Right atrium auricular region (tissue), 2 donors: Measurements from ENCODE around the gene ADARB1. TPM values are rescaled to one million over a fixed set of nuclear protein-coding genes. Genes with fewer than 3 reads are reported as not detected.

Experiments used
- DNase-seq: peaks from one replicate; pipeline ENCODE4 v3.0.0-alpha.2; 2019; ENCODE audit warnings: low spot score
- H3K27ac ChIP-seq, 2 donors: fragments of 200-600 bp; sonication (generic); 1 replicate in 1 of 2; 2 replicates in 1 of 2; pipeline ENCODE4 v1.5.1; 2016 to 2019
- H3K27me3 ChIP-seq, 2 donors: fragments of 200-600 bp; sonication (generic); one replicate each; pipeline versions ENCODE4 v1.5.1 to v1.6.0; 2017 to 2019
- H3K36me3 ChIP-seq: fragments of 200-600 bp; sonication (generic); one replicate; pipeline ENCODE4 v1.5.1; 2016
- H3K4me1 ChIP-seq, 2 donors: fragments of 200-600 bp; sonication (generic); one replicate each; pipeline versions ENCODE4 v1.5.1 to v1.6.0; 2017 to 2019
- H3K4me3 ChIP-seq, 2 donors: fragments of 200-600 bp; sonication (generic); 1 replicate in 1 of 2; 2 replicates in 1 of 2; pipeline ENCODE4 v1.5.1; 2017 to 2019; ENCODE audit warnings: mild to moderate bottlenecking in 1 of 2, moderate library complexity in 1 of 2
- H3K9me3 ChIP-seq, 2 donors: fragments of 200-600 bp; sonication (generic); one replicate each; pipeline ENCODE4 v1.5.1; 2019
- CTCF ChIP-seq, 2 donors: fragments of 200-600 bp; sonication (generic); IDR thresholded peaks; one replicate each; pipeline ENCODE4 v1.5.1; 2019; ENCODE audit warnings: antibody characterized with exemption in 2 of 2
- total RNA-seq, 2 donors: library from RNA; depleted of rRNA; stranded (reverse); fragments of >200 nt; gene quantifications; one replicate each; pipeline ENCODE4 v1.1.0, GENCODE V29; 2016

The ADARB1 gene
- total RNA-seq, 2 donors from 2014 or later = 7.5 to 10.5 TPM

- Histone ChIP-seq H3K27me3 (no peaks in the 10 kb centered on the region), H3K36me3 (no peaks in the 10 kb centered on the region), H3K4me1 (peaks cover 0 to 71% of the 10 kb centered on the region in 2 donors), H3K27ac (peak overlapping the region; percentile 68 to 77), H3K4me3 (peak overlapping the region; percentile 20 to 33), H3K9me3 (no peaks in the 10 kb centered on the region)
- TF ChIP-seq CTCF (IDR thresholded peaks at IDR 0.05) = no peak
- DNase-seq = no peak
Measured at GRCh38 chr21:45093035-45093532, 18.7 kb downstream of the ADARB1 start.

DNA sequence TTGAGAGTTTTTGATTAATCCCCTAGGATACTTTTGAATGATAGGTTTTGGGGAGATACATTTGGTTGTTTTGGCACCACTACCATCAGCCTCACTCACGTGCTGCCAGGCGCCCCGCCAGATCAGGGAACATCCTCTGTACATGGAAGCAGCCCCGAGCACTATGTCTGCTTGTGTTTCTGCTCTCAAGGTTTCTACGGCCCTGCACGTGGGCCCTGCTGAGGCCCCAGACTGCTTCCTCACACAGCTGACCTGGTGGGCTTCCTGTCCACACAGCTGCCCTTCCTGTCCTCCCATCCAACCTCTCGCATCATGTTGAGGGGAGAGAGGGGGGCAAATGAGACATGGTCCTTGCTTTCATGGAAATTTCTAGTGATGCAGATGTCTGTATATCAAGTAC is 20.0 kb downstream of the ADARB1 start:
- DNase-seq = no peak
- no peak overlapping the region for H3K4me3 ChIP-seq
- no peaks in the 10 kb centered on the region for H3K9me3 ChIP-seq
- no peak for TF ChIP-seq CTCF (IDR thresholded peaks at IDR 0.05)
- peak overlapping the region; percentile 68 to 77 for H3K27ac ChIP-seq
- H3K4me1 ChIP-seq = peaks cover 0 to 84% of the 10 kb centered on the region in 2 donors
- no peaks in the 10 kb centered on the region for H3K36me3 ChIP-seq
- no peaks in the 10 kb centered on the region for H3K27me3 ChIP-seq

GRCh38 chr21:45095505-45095904 is 21.1 kb downstream of the ADARB1 start:
- H3K4me3 ChIP-seq = peak overlapping the region in 1 of 2 donors; percentile 1
- peak overlapping the region; percentile 0 to 43 for H3K27ac ChIP-seq
- H3K36me3 ChIP-seq = no peaks in the 10 kb centered on the region
- no peak for TF ChIP-seq CTCF (IDR thresholded peaks at IDR 0.05)
- no peaks in the 10 kb centered on the region for H3K9me3 ChIP-seq
- H3K27me3 ChIP-seq = no peaks in the 10 kb centered on the region
- no peak for DNase-seq
- H3K4me1 ChIP-seq = peaks cover 0 to 95% of the 10 kb centered on the region in 2 donors

DNA sequence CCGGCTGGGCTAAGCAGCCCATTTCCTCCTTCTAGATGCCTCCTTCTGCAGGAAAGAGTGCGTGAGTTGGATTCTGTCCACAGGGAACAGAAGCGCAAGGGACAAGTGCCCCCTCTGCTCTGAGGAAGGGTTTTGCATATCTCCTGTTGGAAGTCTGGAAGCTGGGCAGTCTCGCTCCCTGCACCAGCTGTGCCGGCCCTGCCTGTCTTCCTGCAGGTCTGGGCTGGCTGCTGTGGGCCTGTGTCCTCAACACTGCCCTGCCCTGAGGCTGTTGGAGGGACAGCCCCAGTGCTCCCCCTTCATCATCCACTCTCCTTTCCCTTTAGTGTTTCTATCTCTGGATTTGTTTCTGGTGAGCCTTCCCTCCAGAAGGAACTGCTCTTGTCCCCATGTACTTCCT is 21.8 kb downstream of the ADARB1 start:
- DNase-seq = no peak
- Histone ChIP-seq H3K4me3 (no peak overlapping the region), H3K27ac (peak overlapping the region; percentile 0 to 43), H3K9me3 (no peaks in the 10 kb centered on the region), H3K36me3 (no peaks in the 10 kb centered on the region), H3K27me3 (no peaks in the 10 kb centered on the region), H3K4me1 (peaks cover 0 to 95% of the 10 kb centered on the region in 2 donors)
- no peak for TF ChIP-seq CTCF (IDR thresholded peaks at IDR 0.05)

GRCh38 chr21:45097827-45098387 is 23.5 kb downstream of the ADARB1 start:
- no peaks in the 10 kb centered on the region for H3K36me3 ChIP-seq
- no peak for DNase-seq
- no peak overlapping the region for H3K4me3 ChIP-seq
- H3K4me1 ChIP-seq = peaks cover 0 to 94% of the 10 kb centered on the region in 2 donors
- H3K27me3 ChIP-seq = no peaks in the 10 kb centered on the region
- no peak for TF ChIP-seq CTCF (IDR thresholded peaks at IDR 0.05)
- H3K27ac ChIP-seq = no peak overlapping the region
- no peaks in the 10 kb centered on the region for H3K9me3 ChIP-seq

DNA sequence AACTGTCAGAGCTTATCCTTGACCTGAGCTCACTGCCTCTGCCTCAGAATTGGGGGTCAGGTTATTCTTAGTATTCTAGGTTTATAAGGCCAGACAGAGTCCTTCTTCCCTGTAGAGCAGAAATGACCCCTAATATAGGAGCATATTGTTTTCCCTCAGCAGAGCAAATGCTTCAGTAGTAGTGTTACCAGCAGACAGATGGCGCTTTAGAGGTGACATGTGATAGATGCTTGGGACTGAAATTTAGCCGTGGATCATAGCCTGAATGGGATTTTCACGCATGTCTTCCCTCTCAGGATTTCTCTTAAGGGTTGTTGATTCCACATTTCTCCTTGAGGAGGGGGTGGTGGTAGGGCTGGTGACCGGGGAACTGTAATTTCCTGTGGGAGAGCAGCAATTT is 24.5 kb downstream of the ADARB1 start:
- DNase-seq = no peak
- no peaks in the 10 kb centered on the region for H3K27me3 ChIP-seq
- no peaks in the 10 kb centered on the region for H3K9me3 ChIP-seq
- H3K36me3 ChIP-seq = no peaks in the 10 kb centered on the region
- peak; percentile 34 to 60 for TF ChIP-seq CTCF (IDR thresholded peaks at IDR 0.05)
- peaks cover 0 to 94% of the 10 kb centered on the region in 2 donors for H3K4me1 ChIP-seq
- H3K27ac ChIP-seq = no peak overlapping the region
- no peak overlapping the region for H3K4me3 ChIP-seq
